ENCODE measurements around the gene TRIP10.

DNA sequence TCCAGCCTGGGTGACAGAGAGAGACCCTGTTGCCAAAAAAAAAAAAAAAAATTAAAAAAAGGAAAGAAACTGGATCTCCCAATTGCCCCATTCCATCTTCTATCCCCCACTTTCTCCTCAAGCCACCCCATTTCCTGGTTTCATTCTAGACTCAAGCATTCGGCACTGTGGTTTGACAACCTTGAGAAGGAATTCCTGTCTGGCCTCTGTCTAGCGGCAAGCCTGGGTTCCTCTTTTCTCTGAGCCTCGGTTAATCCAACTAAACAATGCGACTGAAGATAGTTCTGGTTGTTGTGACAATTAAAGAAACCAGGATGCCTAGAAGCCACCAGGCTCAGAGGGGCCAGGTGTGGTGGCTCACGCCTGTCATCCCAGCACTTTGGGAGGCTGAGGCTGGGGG, 15.7 kb upstream of the TRIP10 start:
- no peak for TF ChIP-seq POLR2A (IDR thresholded peaks at IDR 0.05)
- TF ChIP-seq, protein P1, sequence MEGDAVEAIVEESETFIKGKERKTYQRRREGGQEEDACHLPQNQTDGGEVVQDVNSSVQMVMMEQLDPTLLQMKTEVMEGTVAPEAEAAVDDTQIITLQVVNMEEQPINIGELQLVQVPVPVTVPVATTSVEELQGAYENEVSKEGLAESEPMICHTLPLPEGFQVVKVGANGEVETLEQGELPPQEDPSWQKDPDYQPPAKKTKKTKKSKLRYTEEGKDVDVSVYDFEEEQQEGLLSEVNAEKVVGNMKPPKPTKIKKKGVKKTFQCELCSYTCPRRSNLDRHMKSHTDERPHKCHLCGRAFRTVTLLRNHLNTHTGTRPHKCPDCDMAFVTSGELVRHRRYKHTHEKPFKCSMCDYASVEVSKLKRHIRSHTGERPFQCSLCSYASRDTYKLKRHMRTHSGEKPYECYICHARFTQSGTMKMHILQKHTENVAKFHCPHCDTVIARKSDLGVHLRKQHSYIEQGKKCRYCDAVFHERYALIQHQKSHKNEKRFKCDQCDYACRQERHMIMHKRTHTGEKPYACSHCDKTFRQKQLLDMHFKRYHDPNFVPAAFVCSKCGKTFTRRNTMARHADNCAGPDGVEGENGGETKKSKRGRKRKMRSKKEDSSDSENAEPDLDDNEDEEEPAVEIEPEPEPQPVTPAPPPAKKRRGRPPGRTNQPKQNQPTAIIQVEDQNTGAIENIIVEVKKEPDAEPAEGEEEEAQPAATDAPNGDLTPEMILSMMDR (IDR thresholded peaks at IDR 0.05), result no peak

Measured in thyroid gland (tissue), 4 donors.